ENCODE data around the gene GP1BB.

GP1BB gene

GRCh38 chr22:19744350-19745006 lies 21.1 kb downstream of the GP1BB start:
- H3K4me3 ChIP-seq (ENCODE audit: low read depth, low read length), result no peak overlapping the region
- TF ChIP-seq, protein P1, sequence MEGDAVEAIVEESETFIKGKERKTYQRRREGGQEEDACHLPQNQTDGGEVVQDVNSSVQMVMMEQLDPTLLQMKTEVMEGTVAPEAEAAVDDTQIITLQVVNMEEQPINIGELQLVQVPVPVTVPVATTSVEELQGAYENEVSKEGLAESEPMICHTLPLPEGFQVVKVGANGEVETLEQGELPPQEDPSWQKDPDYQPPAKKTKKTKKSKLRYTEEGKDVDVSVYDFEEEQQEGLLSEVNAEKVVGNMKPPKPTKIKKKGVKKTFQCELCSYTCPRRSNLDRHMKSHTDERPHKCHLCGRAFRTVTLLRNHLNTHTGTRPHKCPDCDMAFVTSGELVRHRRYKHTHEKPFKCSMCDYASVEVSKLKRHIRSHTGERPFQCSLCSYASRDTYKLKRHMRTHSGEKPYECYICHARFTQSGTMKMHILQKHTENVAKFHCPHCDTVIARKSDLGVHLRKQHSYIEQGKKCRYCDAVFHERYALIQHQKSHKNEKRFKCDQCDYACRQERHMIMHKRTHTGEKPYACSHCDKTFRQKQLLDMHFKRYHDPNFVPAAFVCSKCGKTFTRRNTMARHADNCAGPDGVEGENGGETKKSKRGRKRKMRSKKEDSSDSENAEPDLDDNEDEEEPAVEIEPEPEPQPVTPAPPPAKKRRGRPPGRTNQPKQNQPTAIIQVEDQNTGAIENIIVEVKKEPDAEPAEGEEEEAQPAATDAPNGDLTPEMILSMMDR (IDR thresholded peaks at IDR 0.05; ENCODE audit: control insufficient read depth, extremely low read depth, insufficient read depth), result no peak
- no peak for DNase-seq (ENCODE audit: low read depth)

DNA sequence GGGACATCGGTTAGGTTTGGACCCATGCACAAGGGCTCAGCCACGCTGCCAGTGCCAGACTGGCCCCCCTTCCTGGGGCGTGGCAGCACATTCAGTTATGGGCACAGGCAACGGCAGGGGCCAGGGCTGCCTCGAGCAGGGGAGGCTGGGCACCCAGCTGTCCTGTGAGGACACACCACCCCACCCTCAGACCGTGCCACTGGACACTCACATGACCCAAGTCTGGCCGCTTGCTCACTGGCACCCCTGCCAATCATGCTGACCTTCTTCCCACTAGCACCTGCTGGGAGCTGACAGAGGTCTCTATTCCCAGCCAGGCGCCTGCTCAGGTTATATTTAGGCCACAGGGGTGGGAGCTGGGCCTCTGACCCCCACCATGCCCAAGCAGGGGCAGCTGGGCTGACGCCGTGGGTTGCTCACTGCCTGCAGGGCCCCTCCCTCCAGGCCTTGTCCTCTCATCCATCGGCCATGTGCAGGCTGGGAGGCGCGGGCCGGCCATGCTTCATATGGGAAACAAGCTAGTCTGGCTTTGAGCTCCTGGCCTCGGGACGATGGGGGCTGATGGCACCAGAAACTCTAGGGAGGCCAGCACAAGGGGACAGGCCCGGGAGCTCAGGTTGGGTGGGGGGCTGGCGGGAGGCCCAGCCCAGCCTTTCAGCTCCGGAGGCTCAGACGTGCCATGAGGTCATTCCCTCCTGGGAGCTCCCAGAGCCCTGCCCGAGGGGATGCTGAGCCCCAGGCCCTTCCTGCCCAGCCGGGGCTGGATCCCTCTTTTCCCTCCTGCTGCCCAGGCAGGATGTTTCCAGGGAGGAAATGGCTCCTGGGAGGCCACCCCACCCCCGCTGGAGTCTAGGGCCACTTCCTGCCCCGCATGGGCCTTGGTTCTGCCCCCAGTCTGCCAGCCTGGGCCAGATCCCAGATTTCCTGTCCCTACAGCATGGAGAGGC lies 22.1 kb downstream of the GP1BB start:
- no peak overlapping the region for H3K4me3 ChIP-seq (ENCODE audit: low read depth, low read length)
- TF ChIP-seq, protein P1 (IDR thresholded peaks at IDR 0.05; ENCODE audit: control insufficient read depth, extremely low read depth, insufficient read depth), result no peak
- DNase-seq (ENCODE audit: low read depth), result no peak

DNA sequence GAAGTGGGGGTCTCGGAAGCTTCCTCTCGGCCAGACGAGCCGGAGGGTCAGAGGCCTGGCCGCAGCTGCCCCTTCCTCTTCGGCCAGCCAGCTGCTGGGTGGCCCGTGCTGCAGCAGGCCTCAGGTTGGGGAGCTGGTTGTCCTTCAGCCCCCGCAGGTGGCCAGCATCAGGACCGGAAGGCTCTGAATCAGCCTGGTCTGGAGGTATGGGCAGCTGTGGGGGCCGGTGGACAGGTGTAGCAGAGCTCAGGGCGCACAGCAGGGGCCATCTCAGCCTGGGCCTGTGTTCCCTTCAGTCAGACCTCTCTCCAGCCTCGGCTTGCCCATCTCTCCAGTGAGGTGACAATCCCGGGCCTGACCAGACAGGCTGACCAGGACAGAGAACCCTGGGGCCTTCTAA lies 23.4 kb downstream of the GP1BB start:
- TF ChIP-seq, protein P1 (IDR thresholded peaks at IDR 0.05; ENCODE audit: control insufficient read depth, extremely low read depth, insufficient read depth), result no peak
- no peak overlapping the region for H3K4me3 ChIP-seq (ENCODE audit: low read depth, low read length)

GRCh38 chr22:19747551-19747950 lies 24.2 kb downstream of the GP1BB start:
- TF ChIP-seq, protein P1 (IDR thresholded peaks at IDR 0.05; ENCODE audit: control insufficient read depth, extremely low read depth, insufficient read depth), result no peak
- no peak overlapping the region for H3K4me3 ChIP-seq (ENCODE audit: low read depth, low read length)
- DNase-seq (ENCODE audit: low read depth), result no peak

More for the DNA sequence above, 23.4 kb downstream of the GP1BB start:
- no peak for DNase-seq (ENCODE audit: low read depth)

DNA sequence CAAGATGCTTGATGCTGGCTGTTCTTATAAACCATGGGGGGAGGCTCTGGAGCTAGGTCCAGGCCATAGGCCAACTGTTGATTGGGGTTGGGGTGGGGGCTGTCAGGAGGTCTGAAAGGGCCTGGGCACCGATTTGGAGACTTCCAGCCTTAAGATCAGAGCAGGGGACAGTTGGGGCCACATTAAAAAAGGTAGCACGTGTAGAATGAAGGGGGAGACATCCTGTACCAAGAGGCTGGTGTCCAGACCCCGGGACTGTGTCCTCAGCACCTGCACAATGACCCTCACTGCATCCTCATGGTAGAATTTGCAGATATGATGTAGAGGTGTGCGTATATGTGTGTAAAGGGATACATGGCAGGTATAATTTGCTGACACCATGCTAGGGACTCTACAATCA lies 24.8 kb downstream of the GP1BB start:
- H3K4me3 ChIP-seq (ENCODE audit: low read depth, low read length), result no peak overlapping the region
- TF ChIP-seq, protein P1 (IDR thresholded peaks at IDR 0.05; ENCODE audit: control insufficient read depth, extremely low read depth, insufficient read depth), result no peak
- no peak for DNase-seq (ENCODE audit: low read depth)

DNA sequence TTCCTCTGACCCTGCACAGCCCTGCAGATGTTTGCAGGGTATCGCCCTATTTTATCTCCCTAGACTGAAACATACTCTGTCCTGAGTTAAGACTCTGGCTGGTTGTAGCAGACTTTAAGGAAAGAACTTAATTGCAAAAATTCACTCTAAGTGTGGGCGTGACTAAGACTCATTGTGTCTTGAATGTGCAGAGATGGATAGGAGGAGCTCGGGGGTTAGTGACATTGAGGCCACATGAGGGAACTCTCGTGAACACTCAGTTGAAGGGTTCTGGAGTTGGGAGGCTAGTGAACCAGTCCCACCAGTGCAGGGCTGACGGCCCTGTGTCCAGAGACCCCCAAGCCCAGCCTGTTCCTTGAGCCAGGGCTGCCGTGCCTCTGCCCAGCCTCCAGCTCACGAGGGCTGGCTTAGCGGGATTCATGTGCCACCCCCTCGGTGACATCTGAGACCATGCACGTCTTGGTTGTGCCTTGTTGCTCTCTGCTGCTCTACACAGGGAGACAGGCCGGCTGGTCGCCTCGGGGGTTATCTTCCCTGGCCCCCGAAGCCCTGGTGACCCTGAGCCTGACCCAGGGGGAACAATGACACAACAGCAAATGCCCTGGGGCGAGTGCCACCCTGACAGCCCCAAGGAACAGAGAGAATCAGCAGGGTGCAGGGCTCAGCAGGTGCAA lies 25.8 kb downstream of the GP1BB start:
- TF ChIP-seq, protein P1 (IDR thresholded peaks at IDR 0.05; ENCODE audit: control insufficient read depth, extremely low read depth, insufficient read depth), result no peak

More for the DNA sequence above, 25.8 kb downstream of the GP1BB start:
- no peak for DNase-seq (ENCODE audit: low read depth)
- no peak overlapping the region for H3K4me3 ChIP-seq (ENCODE audit: low read depth, low read length)
